ENCODE measurements around the gene BIN1.

BIN1 gene

DNA sequence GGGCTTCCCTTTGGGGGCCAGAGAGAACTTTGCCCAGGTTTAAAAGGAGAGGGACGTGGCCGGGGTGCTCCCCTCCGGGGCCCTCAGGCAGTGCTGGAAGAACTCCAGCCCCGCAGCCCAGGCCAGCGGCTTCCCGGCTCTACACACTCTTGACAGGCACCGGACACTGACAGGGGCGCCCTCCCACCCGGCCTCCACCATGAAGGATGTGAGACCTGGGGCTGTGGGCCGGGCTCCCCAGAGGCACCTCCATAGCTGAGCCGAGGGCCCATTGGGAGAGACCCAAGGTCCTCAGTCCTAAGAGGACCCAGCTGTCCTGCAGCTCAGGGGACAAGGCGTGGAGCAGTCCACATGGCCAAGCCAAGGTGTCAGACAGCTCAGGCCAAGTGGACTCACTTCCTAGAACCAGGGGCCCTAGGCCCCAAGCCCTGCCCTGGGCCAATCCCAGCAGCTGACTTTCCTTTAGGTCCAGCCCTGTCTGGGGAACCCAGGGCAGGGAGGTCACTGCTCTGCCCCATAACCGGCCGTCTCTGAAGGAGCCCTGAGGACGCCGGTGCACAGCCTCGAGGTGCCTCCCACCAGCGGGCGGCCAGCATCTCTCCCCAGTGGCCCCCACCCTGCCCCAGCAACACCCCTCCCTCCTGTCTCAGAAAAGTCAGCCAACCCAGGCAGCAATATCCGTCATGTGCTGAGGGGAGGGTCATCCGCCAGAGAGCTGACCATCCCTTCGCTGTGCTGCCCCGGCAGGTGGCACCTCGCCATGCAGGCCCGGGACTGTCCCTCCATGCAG, 51.8 kb downstream of the BIN1 start:
- no peak for DNase-seq

DNA sequence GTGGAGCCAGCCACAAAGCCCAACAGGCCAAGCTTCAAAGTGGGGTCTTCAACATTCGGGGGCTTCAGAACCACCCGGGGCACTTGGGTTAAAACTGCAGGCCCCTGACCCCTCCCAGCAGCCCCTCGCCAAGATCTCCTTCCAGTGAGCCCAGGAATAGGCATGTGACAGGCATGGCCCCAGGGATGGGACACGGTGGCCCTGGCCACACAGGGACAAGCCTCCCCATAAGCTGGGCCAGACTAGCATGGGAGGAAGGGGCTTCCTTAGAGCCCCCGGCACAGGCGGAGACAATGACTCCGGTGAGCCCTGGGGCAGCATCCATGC, 52.4 kb downstream of the BIN1 start:
- DNase-seq, result no peak

DNA sequence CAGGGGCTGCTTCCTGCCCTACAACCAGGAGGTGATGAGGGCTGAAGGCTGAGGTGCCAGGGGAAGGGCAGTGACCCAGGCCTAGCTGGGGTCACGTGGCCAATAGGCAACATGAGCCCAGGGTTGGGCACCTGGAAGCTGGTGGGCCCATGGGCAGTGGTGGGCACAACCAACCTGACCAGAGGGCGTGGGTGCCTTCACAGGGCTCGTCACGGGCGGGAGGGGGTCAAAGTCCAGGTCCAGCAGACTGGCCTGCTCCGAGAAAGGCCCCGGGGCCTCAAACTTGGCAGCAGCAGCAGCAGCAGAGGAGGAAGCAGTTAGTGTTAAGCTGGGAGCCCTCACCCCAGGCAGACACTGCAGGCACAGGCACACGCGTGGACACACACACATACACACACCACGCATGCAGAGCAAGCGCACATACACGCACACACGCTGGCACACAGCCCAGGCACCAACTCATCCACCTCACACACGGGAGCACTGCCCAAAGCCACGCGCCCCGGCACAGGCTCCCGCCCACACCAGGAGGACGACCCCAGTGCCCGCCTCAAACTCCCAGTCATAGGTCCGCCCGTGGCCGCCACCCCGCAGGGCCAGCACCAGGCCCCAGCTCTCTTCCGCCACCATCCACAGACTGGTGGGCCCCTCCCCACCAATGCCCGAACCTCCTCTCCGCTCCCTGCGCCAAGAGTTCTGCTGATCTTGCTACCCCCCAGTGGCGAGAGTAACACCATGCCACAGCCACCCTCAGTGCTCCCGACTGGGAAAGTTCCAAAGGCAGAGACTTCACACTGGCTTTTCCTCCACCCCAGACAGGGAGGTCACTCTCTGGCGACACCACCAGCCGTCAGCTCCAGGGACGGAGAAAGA, 53.0 kb downstream of the BIN1 start:
- no peak for DNase-seq

GRCh38 chr2:127052771-127053691, 53.9 kb downstream of the BIN1 start:
- no peak for DNase-seq

DNA sequence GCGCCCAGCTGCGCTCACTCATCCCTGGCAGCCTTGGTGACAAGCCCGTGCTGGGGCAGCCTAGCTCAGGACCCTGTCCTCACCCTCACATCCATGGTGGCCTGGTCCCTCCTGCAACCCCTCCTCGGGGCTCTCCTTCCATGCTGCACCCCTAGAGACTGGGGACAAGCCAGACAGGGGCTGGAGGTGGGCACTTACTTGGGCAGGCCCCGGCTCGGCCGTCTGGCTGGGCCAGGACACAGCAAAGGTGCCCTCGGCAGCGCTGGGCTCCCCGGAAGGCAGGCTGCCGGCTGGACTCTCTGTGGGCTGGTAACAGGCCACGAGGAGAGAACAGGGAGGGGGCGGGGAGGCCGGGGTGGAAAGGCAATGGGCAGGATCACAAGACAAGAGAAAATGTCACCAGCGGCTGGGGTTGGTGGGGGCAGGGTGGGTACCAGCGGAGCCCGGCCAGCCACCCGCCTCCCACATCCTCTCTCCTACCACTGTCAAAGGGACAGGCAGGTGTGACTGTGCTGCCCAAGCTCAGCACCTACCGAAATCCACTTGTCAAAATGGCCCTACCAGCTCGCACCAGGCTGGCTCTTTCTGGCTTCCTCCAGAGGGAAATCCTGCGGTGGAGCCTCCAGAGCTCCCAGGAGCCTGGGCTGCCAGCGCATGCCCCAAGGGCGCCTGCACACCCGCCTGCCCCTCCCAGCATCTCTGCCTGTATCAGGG, 54.7 kb downstream of the BIN1 start:
- DNase-seq, result no peak

GRCh38 chr2:127051116-127052056, 55.6 kb downstream of the BIN1 start:
- no peak for DNase-seq

DNA sequence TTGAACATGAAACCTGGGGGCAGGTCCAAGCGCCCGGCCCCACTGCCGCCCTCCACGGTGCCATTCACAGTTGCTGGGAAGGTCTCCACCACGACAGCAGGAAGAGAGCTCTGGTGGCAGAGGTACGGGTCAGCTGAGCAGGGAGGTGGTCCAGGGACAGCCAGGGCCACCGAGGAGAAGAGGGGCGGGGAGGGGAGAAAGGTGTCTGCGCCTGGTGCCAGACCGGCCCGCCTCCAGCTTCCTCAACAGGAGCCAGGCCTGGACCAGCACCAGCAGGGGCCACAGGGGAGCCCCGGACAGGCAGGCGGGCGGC, 56.2 kb downstream of the BIN1 start:
- no peak for DNase-seq

DNA sequence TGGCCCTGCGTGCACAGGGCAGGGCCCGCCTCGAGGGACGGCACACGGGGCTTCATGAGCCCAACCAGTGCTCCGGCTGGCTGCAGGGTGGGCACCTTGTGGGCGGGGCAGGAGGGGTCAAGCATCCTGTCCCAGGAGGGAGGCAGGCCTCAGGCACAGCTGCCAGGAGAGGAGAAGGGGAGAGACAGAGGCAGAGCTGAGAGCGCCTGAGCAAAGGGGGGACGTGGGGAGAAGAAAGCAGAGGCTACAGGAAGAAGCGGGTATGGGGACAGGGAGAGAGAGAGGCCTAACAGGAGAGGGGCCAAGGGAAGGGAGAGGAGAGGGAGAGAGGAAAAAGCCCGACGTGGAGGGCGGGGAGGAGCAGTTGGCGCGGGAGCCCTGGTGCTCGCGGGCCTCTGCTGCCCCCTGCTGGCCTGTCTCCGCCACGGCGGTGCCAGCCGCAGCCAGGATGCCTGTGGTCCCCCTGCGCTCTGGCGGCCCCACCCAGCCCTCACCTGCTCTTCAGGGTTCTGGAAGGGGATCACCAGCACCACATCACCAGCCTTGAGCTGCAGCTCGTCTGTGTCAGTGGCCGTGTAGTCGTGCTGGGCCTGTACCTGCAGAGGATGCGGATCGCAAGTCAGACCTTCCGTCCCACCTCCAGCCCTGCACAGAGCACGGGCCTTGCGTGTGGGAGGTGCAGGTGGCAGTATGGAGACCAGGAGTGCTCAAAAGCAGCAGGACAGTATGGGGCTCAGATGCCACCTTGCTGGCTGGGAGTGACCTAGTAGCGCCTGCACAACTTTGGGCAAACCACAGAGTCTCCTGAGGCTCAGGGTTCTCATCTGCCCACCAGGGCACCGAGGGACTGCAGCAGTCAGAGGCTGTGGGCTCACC, 56.8 kb downstream of the BIN1 start:
- DNase-seq, result peak; percentile 67

DNA sequence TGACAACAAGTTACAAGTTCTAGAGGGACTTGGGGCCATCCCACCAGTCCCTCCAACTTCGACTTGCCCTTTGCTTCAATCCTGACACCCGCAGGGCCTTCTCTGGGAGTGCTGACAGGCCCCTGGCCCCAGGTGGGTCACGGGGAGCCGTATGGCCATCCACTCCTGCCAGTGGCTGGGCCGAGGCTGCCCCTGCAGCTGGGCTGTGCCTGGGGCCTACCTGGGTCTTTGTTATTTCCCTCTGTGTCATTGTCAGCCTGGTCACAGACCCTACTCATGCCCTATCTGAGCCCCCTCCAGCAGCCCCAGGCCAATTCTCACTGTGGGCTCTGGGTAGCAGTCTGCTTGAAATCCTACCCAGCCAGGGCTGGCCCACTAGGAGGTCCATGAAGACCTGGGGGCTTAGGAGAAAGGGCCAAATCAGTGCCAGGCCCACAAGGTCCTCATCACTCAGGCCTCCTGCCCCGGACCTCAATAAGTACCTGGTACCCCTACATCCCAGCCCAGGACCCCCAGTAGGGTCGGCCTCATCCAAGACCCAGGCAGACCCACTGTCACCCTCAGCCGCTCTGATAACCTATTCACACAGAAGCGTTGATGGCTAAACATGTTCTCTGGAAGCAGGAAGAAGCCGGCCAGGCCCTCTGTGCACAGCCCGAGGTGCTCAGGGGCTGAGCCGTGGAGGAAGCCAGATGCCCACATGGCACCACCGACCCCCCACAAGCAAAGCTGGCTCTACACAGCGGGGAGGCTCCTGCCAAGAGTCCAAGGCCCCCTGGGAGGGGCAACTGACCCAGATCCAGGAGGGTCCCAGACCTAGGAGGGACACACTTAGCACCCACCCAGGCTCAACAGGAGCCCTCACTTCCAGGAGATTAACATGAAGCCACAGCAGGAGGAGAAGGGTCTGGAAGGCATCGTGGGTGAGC, 57.7 kb downstream of the BIN1 start:
- DNase-seq, result no peak

DNA sequence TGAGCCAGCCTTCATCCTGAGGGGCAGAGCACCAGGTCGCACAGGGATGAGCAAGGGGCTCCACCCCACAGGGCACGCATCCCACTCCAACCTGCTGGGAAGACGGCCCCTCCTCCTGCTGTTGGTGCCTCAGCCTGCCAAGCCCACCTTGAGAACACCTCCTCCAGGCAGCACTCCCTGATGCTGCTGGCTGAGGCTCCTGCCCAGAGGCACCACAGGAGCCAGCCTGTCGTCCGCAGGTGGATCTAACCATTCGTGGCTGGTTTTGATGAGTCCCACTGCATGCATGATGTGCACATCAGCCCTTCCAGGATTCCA, 58.4 kb downstream of the BIN1 start:
- no peak for DNase-seq

DNA sequence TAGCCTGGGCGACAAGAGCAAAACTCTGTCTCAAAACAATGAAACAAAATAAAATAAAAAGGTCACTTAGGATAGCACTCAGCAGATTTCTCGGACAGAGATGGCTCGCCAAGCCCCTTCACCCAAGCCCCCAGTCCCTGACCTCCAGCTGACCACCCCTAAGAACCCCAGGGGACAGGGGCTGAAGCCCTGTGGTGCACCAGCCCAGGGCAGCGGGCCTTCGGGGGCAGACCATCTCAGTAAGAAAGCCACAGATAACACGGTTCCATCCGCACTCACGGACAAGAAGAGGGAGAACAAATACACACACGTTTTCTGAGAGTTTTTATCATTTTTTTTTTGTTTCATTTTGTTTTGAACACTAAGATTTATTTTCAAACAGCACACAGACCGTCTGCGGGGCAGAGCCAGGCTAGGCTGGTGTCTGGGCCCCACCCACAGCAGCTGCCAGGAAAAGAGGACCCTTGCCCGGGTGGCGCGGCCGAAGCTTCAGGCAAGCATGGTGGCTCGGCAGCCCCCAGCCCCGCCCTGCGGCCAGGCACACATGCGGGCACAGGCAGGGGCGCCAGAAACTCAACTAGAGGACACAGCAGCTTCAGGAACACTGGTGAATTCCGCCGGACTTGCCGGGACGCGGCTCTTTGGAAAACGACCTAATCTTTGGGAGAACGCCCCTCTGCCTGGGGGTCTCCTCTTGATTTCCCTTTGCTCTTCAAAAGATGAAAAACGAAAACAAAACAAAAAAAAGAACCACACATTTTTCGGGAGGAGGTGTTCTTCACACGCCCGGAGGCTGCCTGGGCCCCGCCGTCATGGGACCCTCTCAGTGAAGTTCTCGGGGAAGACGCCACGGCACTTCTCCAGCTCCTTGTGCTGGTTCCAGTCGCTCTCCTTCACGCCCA, 59.0 kb downstream of the BIN1 start:
- DNase-seq, result no peak

DNA sequence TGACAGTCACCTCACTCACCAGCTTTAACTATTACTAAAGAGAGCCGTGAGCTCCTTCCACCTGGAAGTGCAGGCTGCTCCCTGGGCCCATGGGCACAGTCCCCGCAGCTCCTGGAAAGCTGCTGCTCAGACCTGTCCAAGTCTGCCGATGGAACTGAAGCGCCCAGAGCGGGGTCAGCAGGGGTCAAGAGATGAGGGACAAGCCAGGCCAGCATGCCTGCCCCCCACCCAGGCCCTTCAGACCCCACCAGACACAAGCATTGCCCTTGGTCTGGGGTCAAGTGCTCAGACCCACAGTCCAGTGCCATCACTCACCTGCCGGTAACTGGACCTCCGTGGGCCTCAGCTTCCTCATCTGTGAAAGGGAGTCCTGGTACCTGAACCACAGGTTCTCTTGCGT, 59.9 kb downstream of the BIN1 start:
- DNase-seq, result no peak

DNA sequence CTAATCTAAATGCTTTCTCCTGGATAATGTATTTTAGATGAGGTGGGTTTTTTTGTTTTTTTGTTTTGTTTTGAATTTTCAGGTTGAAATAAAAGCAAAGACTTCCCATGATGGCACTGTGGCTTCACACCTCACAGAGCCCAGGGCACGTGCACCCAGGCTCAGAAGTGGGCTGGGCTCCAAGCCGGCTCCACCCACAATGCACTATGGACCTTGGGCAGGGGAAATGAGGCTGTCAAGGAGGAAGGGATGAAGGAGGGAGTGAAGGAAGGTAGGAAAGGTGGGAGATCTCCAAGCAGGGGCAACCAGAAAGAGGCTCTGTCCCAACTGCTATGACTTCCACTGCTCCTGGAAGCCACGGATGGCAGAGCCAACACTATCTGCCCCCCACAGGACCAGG, 60.4 kb downstream of the BIN1 start:
- no peak for DNase-seq

GRCh38 chr2:127045792-127046501, 61.0 kb downstream of the BIN1 start:
- no peak for DNase-seq

DNA sequence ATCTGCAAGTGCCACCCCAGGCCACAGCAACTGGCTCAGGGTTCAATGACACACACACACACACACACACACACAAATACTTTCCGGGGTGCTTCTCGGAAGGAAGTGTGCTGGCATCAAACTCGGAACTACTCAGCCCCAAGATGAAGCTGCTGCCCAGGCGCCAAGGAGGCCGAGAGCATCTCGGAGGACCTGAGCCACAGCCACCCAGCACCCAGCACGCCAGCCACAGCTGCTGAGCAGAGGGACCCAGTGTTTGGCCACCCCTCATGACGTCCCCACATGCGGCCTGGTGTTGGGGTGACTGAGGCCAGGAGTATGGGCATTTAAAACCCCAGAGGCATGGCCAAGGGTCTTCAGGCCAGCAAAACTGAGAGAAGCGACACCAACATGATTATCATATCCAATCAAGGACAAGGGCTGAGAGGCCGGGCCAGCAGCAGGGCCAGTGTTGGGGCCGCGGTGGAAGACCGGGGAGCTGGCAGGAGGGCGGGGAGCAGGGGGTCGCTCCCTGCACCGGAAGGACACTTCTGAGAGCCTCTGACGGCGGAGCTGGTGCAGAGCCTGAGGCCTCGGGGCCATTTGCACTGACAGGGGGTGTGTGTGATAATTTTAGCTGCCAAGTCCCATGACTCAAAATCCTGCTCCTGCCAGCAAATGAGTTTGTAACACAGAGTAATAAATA, 61.8 kb downstream of the BIN1 start:
- DNase-seq, result no peak

- DNase-seq, result no peak
Measured at GRCh38 chr2:127044165-127044718, 62.7 kb downstream of the BIN1 start.

Measured in activated naive CD4-positive, alpha-beta T cell treated with anti-CD3 and anti-CD28 coated beads, Interleukin-2, amount 50 U/mL, for 16 hours (primary cell).